NCI-H128 (cell line): ENCODE data around the gene FXN.
"Not testable (repeated sequence)": the region's sequence is repeated elsewhere in the genome, so short reads cannot be mapped to it uniquely, and the experiment has no call there.

ENCODE experiments used
- DNase-seq: peaks from one replicate; lab custom pipeline; 2025; ENCODE audit not compliant: unreplicated experiment; lab: John Stamatoyannopoulos, UW

FXN gene

DNA sequence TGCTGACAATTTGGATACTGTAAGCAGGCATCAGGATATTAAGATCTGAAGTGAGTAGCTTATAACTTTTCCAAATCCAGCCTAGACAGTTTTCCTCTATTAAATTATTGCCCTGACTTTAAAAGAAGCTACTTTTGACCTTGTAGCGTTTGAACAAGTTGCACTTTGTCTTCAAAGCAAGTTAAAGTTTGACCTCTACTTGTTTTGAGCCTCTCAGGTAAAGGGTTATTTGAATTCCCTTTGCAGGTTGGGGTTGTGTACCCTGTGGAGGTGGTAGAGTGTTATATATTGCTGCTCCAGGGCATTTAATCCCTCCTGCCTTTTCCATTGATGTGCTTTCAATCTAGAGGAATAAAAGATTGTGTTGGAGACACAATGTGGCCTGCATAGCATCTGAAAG lies 30.1 kb downstream of the FXN start:
- DNase-seq = no peak

GRCh38 chr9:69066955-69067354 lies 31.4 kb downstream of the FXN start:
- DNase-seq = no peak

GRCh38 chr9:69070201-69070600 lies 34.6 kb downstream of the FXN start:
- no peak for DNase-seq

GRCh38 chr9:69071059-69071458 lies 35.5 kb downstream of the FXN start:
- DNase-seq = no peak

DNA sequence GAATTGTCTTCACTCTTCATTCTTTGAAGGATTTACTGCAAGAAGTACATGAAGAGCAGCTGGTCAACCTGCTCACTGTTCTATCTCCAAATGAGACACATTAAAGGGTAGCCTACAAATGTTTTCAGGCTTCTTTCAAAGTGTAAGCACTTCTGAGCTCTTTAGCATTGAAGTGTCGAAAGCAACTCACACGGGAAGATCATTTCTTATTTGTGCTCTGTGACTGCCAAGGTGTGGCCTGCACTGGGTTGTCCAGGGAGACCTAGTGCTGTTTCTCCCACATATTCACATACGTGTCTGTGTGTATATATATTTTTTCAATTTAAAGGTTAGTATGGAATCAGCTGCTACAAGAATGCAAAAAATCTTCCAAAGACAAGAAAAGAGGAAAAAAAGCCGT lies 37.6 kb downstream of the FXN start:
- DNase-seq = no peak

DNA sequence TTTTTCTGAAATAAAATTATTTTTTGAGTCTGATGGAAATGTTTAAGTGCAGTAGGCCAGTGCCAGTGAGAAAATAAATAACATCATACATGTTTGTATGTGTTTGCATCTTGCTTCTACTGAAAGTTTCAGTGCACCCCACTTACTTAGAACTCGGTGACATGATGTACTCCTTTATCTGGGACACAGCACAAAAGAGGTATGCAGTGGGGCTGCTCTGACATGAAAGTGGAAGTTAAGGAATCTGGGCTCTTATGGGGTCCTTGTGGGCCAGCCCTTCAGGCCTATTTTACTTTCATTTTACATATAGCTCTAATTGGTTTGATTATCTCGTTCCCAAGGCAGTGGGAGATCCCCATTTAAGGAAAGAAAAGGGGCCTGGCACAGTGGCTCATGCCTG lies 39.2 kb downstream of the FXN start:
- no peak for DNase-seq

GRCh38 chr9:69076550-69076949 lies 41.0 kb downstream of the FXN start:
- DNase-seq = no peak

DNA sequence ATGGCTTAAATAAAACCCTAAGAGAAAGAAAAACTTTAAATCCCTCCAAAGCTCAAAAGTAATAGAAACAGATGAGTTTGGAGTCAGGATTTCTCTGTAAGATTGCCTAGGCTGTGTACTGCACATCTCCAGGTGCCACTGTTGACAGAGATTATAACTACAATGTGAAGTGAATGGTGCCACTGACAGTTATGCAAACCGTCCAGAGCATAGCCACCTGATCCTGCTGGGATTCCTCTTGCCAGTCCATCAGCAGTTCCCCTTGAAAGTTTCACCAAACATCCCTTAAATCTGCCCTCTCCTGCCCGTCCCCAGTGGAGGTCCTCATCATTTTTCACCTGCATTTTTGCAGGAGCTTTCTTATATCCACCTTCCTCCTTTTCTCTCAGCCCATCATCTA lies 42.5 kb downstream of the FXN start:
- DNase-seq = no peak

DNA sequence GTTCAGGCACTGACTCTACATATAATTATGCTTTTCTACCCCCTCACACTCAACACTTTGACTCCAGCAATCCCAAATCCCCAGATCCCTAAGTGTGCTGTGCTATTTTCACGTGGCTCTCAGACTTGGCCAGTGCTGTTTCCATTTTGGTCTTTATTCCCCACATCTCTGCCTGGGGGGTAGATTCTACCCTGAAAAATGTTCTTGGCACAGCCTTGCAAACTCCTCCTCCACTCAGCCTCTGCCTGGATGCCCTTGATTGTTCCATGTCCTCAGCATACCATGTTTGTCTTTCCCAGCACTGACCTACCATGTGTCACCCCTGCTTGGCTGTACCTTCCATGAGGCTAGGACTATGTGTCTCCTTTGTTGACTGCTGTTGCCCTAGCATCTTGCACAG lies 43.0 kb downstream of the FXN start:
- no peak for DNase-seq

DNA sequence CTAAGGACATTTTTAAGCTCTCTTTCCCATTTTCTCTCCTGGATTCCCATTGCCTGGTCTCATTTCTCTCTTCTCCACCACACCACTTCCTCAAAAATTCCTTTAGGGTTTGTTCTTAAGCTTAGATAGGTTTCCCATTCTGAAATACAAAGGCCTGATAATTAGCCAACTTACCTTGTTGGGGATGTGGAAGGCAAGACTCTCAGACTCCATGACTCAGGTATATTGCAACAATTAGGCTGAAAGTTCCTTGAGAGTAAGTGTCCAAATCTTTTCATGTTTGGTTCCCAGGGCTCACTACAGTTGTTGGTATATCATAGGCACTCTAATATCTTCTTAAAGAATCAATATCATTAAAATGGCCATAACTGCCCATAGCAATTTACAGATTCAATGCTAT lies 43.6 kb downstream of the FXN start:
- DNase-seq = no peak

DNA sequence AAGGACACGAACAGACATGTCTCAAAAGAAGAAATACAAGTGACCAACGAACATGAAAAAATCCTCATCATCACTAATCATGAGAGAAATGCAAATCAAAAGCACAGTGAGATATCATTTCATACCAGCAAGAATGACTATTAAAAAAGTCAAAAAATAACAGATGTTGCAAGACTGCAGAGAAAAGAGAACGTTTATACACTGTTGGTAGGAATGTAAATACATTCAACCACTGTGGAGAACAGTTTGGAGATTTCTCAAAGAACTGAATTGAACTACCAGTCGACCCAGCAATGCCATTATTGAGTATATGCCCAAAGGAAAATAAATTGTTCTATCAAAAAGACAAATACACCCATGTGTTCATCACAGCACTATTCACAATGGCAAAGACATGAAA lies 45.7 kb downstream of the FXN start:
- DNase-seq = no peak

DNA sequence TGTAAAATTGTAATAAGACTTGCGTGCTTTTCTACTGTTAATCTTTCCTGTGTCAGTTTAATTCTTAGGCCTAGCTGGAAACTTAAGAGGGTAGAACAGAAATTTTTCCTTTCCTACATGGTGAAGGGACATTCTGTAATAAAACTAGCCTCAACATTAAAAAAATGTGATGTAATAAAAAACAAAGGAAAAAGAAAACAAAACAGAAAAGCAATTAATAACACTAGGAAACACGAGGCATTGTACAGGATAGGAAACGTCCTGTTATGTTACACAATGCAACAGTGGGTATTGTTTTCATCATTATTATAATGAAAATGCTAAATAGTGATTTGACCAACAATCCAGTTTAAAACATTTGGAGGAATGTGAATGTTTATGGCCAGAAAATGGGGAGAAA lies 47.8 kb downstream of the FXN start:
- DNase-seq = no peak

DNA sequence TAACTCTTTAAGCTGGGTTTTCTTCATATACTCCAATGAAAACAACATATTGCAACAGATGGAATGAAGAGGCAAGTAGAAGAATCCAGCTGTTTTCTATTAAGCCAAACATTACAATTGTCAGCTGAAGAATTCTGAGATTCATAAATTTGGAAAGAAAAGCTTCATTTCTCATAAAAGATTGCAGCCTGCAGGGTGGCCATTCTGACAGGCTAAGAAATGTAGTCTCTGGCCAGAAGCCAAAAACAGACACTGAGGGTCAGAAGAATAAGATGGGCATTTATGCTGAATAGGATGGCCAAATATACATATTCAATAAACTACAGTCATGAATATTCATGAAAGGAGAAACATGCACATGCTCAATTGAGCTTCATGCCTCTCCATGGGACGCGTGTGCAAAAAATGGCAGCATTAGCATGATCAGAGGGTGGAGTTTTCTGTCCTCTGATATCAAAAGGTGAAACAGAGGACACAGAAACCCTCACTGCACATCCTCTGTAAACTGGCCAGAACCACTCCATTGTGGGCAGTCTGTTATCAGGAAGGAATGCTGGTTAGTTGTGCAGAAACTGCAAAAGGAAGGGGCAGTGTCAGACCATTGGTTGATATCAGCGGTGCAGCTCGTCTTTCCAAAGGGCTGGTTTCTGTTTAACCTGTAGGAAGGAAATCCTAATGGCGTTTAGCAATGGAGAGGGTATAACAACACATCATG lies 50.2 kb downstream of the FXN start:
- DNase-seq = no peak

- no peak for DNase-seq
These were observed 50.8 kb downstream of the FXN start for GRCh38 chr9:69086312-69086711.

DNA sequence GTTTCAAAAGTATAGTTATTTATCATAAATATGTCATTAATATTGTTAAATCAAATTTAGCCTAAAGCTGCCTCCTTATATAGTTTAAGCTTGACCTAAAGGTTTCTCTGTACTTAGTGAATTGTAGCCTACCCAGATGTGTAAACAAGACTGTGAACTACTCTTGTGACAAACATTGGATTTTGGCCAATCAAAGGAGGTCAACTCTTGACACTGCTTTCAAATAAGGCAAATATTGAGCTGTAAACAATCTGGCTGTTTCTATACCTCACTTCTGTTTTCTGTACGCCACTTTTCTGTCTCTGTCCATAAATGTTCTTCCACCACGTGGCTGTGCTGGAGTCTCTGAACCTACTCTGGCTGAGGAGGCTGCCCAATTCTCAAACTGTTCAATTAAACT lies 51.2 kb downstream of the FXN start:
- DNase-seq = no peak

- DNase-seq = no peak
These were observed 53.5 kb downstream of the FXN start for GRCh38 chr9:69089082-69089481.

GRCh38 chr9:69089491-69089890 lies 53.9 kb downstream of the FXN start:
- no peak for DNase-seq

GRCh38 chr9:69090140-69090750 lies 54.7 kb downstream of the FXN start:
- DNase-seq = no peak

DNA sequence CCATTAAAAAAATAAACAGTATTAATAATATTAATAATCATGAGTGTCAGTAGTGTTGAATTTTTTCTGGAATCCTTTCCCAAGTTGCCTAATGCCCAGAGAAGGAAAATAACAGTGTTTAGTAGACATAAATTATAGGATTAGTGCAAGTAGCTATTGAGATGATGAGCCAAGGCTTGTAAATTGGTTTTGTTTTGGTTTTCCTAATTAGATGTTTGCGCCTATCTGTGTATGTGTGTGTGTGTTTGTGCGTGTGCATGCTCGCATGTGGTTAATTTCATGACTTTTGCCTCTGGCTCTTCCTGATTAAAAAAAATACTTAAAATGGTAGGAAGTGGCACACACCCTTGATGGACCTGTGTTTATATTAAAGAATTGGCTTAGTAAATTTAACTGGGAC lies 55.4 kb downstream of the FXN start:
- no peak for DNase-seq

DNA sequence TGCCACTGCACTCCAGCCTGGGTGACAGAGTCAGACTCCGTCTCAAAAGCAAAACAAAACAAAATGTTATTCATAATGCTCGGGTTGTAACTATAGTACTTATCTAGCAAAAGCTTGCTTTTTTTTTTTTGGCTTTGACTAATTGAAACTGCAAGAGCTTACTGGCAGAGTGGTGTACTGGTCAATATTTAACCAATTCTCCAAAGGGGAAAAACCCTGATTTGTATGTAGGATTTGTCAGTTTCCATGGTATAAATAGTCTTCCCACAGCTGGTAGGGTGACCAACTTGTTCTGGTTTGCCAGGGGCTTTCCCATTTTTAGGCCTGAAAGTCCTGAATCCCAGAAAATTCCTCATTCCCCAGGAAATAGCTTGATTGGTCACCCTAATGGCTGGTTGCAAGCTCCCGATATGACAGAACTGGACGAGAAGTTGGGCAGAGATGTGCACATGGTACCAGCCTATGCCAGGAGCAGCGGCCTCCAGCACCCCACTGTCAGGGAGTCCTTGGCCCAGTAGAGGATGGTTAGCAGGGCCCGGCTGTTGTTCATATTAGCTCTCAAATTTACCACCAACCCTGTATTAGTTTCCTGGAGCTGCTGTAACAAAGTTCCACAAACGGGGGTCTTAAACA lies 58.0 kb downstream of the FXN start:
- no peak for DNase-seq

DNA sequence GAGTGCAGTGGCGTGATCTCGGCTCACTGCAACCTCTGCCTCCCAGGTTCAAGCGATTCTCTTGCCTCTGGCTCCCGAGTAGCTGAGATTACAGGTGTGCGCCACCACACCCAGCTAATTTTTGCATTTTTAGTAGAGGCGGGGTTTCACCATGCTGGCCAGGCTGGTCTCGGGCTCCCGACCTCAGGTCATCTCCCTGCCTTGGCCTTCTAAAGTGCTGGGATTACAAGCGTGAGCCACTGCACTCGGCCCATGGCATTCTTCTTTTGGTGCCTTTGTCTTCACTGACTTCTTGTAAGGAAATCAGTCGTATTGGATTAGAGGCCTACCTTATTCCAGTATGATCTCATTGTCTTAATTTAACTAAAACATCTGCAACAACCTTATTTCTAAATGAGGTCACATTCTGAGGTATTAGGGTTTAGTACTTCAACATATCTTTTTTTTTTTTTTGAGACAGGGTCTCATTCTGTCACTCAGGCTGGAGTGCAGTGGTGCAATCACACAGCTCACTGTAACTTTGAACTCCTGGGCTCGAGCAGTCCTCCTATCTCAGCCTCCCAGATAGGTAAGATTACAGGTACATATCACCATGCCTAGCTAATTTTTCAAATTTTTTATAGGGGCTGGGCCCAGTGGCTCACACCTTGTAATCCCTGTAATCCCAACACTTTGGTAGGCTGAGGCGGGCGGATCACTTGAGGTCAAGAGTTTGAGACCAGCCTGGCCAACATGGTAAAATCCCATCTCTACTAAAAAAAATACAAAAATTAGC lies 59.0 kb downstream of the FXN start:
- DNase-seq = not testable (repeated sequence)

DNA sequence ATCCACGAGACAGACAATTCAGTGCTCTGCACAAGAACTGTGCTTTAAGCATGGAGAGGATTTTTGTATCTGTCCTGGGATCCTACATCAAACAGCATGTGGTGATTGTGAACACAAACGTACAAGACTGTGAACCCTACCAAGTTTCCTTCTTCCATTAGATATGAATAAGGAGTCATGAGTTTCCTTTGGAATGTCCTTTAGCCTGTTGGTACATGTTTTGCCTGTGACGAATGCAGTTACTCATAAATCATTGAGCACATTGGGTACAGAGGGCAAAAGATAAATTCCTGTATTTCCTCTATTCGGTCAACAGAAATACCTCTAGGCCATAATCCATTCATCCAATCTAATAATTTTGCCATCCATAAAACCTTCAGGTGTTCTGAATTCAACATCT lies 61.5 kb downstream of the FXN start:
- no peak for DNase-seq
